Stimulated activated CD4-positive, alpha-beta T cell treated with anti-CD3 and anti-CD28 coated beads, Interleukin-4, amount 100 ng/mL, for 1 hour (primary cell): ENCODE measurements around the gene MME.
"Not testable (repeated sequence)": the region's sequence is repeated elsewhere in the genome, so short reads cannot be mapped to it uniquely, and the experiment has no call there.

Experiments used
- DNase-seq: peaks from one replicate; pipeline ENCODE4 v3.0.0-alpha.2; 2020

Gene MME

GRCh38 chr3:155086051-155086450 lies 5.9 kb downstream of the MME start:
- DNase-seq, result no peak

- no peak for DNase-seq
Measured at GRCh38 chr3:155088706-155089345, 8.7 kb downstream of the MME start.

GRCh38 chr3:155089495-155089894 lies 9.4 kb downstream of the MME start:
- DNase-seq, result no peak

GRCh38 chr3:155093261-155093660 lies 13.1 kb downstream of the MME start:
- DNase-seq, result no peak

- DNase-seq, result no peak
Measured at GRCh38 chr3:155096303-155097008, 16.3 kb downstream of the MME start.

- no peak for DNase-seq
Measured at GRCh38 chr3:155097009-155097349, 16.9 kb downstream of the MME start.

GRCh38 chr3:155101398-155101797 lies 21.3 kb downstream of the MME start:
- no peak for DNase-seq

- no peak for DNase-seq
Measured at GRCh38 chr3:155102329-155102728, 22.2 kb downstream of the MME start.

- no peak for DNase-seq
Measured at GRCh38 chr3:155103686-155104085, 23.6 kb downstream of the MME start.

GRCh38 chr3:155106119-155106518 lies 26.0 kb downstream of the MME start:
- DNase-seq, result no peak

GRCh38 chr3:155110022-155110421 lies 29.9 kb downstream of the MME start:
- DNase-seq, result no peak

GRCh38 chr3:155110996-155111901 lies 31.1 kb downstream of the MME start:
- DNase-seq, result no peak

GRCh38 chr3:155111971-155112370 lies 31.9 kb downstream of the MME start:
- DNase-seq, result no peak

- no peak for DNase-seq
Measured at GRCh38 chr3:155112661-155113389, 32.7 kb downstream of the MME start.

GRCh38 chr3:155124745-155125144 lies 44.6 kb downstream of the MME start:
- DNase-seq, result not testable (repeated sequence)

- DNase-seq, result no peak
Measured at GRCh38 chr3:155129396-155129795, 49.3 kb downstream of the MME start.

GRCh38 chr3:155130001-155130400 lies 49.9 kb downstream of the MME start:
- DNase-seq, result no peak

GRCh38 chr3:155131104-155131503 lies 51.0 kb downstream of the MME start:
- no peak for DNase-seq

GRCh38 chr3:155134311-155134710 lies 54.2 kb downstream of the MME start:
- DNase-seq, result not testable (repeated sequence)

- no peak for DNase-seq
Measured at GRCh38 chr3:155135003-155135402, 54.9 kb downstream of the MME start.

- DNase-seq, result no peak
Measured at GRCh38 chr3:155138677-155139076, 58.6 kb downstream of the MME start.

- DNase-seq, result no peak
Measured at GRCh38 chr3:155147588-155147987, 67.5 kb downstream of the MME start.

GRCh38 chr3:155149494-155149893 lies 69.4 kb downstream of the MME start:
- DNase-seq, result no peak
